GM12878 (cell line): Measurements from ENCODE around the gene LYPD5. TPM values are rescaled to one million over a fixed set of nuclear protein-coding genes. Genes with fewer than 3 reads are reported as not detected.

Experiments
- CHD1 ChIP-seq: IDR thresholded peaks from 2 replicates; pipeline ENCODE4 v1.6.1; 2012; ENCODE audit warnings: low read depth, low read length, improper control_type of control experiment
- CHD2 ChIP-seq: IDR thresholded peaks from 2 replicates; pipeline ENCODE4 v1.6.1; 2011; ENCODE audit warnings: low read depth, low read length, improper control_type of control experiment, borderline replicate concordance
- ESRRA ChIP-seq: IDR thresholded peaks from 2 replicates; pipeline ENCODE4 v1.6.1; 2012; ENCODE audit warnings: mild to moderate bottlenecking, low read length, improper control_type of control experiment
- GATAD2B ChIP-seq: fragments of 450-650 bp; conservative IDR thresholded peaks from 2 replicates; pipeline ENCODE4 v1.6.1; 2017; ENCODE audit warnings: low read depth, mild to moderate bottlenecking, moderate library complexity
- JUNB ChIP-seq: IDR thresholded peaks from 2 replicates; pipeline ENCODE4 v1.6.1; 2016; ENCODE audit warnings: antibody characterized with exemption, mild to moderate bottlenecking
- MEF2A ChIP-seq: IDR thresholded peaks from 2 replicates; pipeline ENCODE4 v1.6.1; 2011; ENCODE audit warnings: low read depth, mild to moderate bottlenecking, low read length, moderate library complexity; ENCODE audit not compliant: insufficient read depth
- MYB ChIP-seq: fragments of 150-350 bp; IDR thresholded peaks from 2 replicates; pipeline ENCODE4 v1.6.1; 2014; ENCODE audit warnings: mild to moderate bottlenecking, low read depth, low read length, borderline replicate concordance
- NFIC ChIP-seq: IDR thresholded peaks from 2 replicates; pipeline ENCODE4 v1.6.1; 2012; ENCODE audit warnings: low read depth, mild to moderate bottlenecking, inconsistent platforms, low read length, moderate library complexity
- NFYB ChIP-seq: IDR thresholded peaks from 2 replicates; pipeline ENCODE4 v1.6.1; 2011; ENCODE audit warnings: low read depth, mild to moderate bottlenecking, low read length, improper control_type of control experiment, moderate library complexity; ENCODE audit not compliant: insufficient read depth
- POLR2AphosphoS5 ChIP-seq: IDR thresholded peaks from 2 replicates; pipeline ENCODE4 v1.6.1; 2011; ENCODE audit warnings: mild to moderate bottlenecking, low read length, inconsistent platforms
- TARDBP ChIP-seq: IDR thresholded peaks from 2 replicates; pipeline ENCODE4 v1.6.1; 2016; ENCODE audit warnings: borderline replicate concordance
- polyA plus RNA-seq, 11 experiments: library from polyadenylated mRNA; depleted of rRNA in 4 of 11; unstranded in 6 of 11; stranded (reverse) in 5 of 11; fragments of >200 nt; fragmentation: Nextera tagmentation in 4 of 11; fragmentation: Illumina TruSeq in 1 of 11; extraction: Ambion mirVana in 4 of 11; extraction: Trizol in 1 of 11; gene quantifications; 1 replicate in 1 of 11; 2 replicates in 10 of 11; pipeline versions ENCODE4 v1.2.1 to v1.2.3, GENCODE V29; 2011 to 2016; ENCODE audit warnings: inconsistent platforms in 2 of 11, missing spikeins in 2 of 11, low read depth in 1 of 11
- total RNA-seq, 4 experiments: library from RNA; depleted of rRNA in 3 of 4; stranded (reverse); fragments of >200 nt in 3 of 4; fragmentation: Illumina TruSeq in 1 of 4; extraction: Trizol in 1 of 4; gene quantifications; 2 replicates each; pipeline versions ENCODE4 v1.2.1 to v1.2.3, GENCODE V29; 2013 to 2021
- TF ChIP-seq, protein P1 (sequence below): IDR thresholded peaks from 2 replicates; pipeline ENCODE4 v1.6.1; 2012; ENCODE audit warnings: low read depth, low read length, improper control_type of control experiment
- TF ChIP-seq, protein P2 (sequence below): fragments of 450-650 bp; IDR thresholded peaks from 2 replicates; pipeline ENCODE4 v1.6.1; 2014; ENCODE audit warnings: mild to moderate bottlenecking
- TF ChIP-seq, protein P3 (sequence below): fragments of 450-650 bp; IDR thresholded peaks from 2 replicates; pipeline ENCODE4 v1.6.1; 2017; ENCODE audit warnings: low read depth, mild to moderate bottlenecking, moderate library complexity

LYPD5 gene
- total and polyA plus RNA-seq, 10 of the 15 experiments (the other 5 are each of a cell fraction or from before 2014, with no cell fraction given) = 0.04 to 2.2 (median 0.69) TPM; not detected in 1

GRCh38 chr19:43747557-43748204, 54.6 kb downstream of the LYPD5 start (continued):
- no peak for TF ChIP-seq GATAD2B
- no peak for TF ChIP-seq TARDBP
- TF ChIP-seq, protein P1, sequence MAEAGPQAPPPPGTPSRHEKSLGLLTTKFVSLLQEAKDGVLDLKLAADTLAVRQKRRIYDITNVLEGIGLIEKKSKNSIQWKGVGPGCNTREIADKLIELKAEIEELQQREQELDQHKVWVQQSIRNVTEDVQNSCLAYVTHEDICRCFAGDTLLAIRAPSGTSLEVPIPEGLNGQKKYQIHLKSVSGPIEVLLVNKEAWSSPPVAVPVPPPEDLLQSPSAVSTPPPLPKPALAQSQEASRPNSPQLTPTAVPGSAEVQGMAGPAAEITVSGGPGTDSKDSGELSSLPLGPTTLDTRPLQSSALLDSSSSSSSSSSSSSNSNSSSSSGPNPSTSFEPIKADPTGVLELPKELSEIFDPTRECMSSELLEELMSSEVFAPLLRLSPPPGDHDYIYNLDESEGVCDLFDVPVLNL = no peak
- TF ChIP-seq NFIC = peak; percentile 28; the same call in 1 of the 2 replicates
- no peak for TF ChIP-seq ESRRA
- TF ChIP-seq, protein P2, sequence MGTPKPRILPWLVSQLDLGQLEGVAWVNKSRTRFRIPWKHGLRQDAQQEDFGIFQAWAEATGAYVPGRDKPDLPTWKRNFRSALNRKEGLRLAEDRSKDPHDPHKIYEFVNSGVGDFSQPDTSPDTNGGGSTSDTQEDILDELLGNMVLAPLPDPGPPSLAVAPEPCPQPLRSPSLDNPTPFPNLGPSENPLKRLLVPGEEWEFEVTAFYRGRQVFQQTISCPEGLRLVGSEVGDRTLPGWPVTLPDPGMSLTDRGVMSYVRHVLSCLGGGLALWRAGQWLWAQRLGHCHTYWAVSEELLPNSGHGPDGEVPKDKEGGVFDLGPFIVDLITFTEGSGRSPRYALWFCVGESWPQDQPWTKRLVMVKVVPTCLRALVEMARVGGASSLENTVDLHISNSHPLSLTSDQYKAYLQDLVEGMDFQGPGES = no peak
- TF ChIP-seq CHD1 = no peak
- TF ChIP-seq JUNB = 0 out of 2 replicates have a peak, but pooled peaks have one; percentile 11
- no peak for TF ChIP-seq MEF2A
- TF ChIP-seq NFYB = no peak
- peak; percentile 70; the same call in 1 of the 2 replicates for TF ChIP-seq CHD2
- TF ChIP-seq, protein P3, sequence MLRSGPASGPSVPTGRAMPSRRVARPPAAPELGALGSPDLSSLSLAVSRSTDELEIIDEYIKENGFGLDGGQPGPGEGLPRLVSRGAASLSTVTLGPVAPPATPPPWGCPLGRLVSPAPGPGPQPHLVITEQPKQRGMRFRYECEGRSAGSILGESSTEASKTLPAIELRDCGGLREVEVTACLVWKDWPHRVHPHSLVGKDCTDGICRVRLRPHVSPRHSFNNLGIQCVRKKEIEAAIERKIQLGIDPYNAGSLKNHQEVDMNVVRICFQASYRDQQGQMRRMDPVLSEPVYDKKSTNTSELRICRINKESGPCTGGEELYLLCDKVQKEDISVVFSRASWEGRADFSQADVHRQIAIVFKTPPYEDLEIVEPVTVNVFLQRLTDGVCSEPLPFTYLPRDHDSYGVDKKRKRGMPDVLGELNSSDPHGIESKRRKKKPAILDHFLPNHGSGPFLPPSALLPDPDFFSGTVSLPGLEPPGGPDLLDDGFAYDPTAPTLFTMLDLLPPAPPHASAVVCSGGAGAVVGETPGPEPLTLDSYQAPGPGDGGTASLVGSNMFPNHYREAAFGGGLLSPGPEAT = peak; percentile 66; the same call in 1 of the 2 replicates
- TF ChIP-seq MYB = 0 out of 2 replicates have a peak, but pooled peaks have one; percentile 51
- TF ChIP-seq POLR2AphosphoS5 = no peak

Other genes with a start within 250 kb of the LYPD5 start
Only the 7 nearest of the 19 such genes appear.
- gene PLAUR, start 132.3 kb downstream of the LYPD5 start, total RNA-seq (2014; rRNA removed) = 19.3 and 21.6 TPM in 2 replicates
- gene PLAUR, start 132.3 kb downstream of the LYPD5 start, total RNA-seq (2014; rRNA removed; fragmentation: Illumina TruSeq; extraction: Trizol) = 9.4 and 10.5 TPM in 2 replicates
- 10.6 and 15.3 TPM in 2 replicates for gene PLAUR, start 132.3 kb downstream of the LYPD5 start, total RNA-seq (2021)
- 3.3 and 7.4 TPM in 2 replicates for gene PLAUR, start 132.3 kb downstream of the LYPD5 start, polyA plus RNA-seq (2011; rRNA removed)
- 6.5 and 10.5 TPM in 2 replicates for gene PLAUR, start 132.3 kb downstream of the LYPD5 start, polyA plus RNA-seq (2014; fragmentation: Illumina TruSeq; extraction: Trizol)
- gene PLAUR, start 132.3 kb downstream of the LYPD5 start, polyA plus RNA-seq (2014; fragmentation: Nextera tagmentation; extraction: Ambion mirVana) = 1 to 10 TPM; 6.5 to 6.7 TPM
- 10.9 and 14.4 TPM in 2 replicates for gene PLAUR, start 132.3 kb downstream of the LYPD5 start, polyA plus RNA-seq (2014; rRNA removed)
- gene PLAUR, start 132.3 kb downstream of the LYPD5 start, polyA plus RNA-seq (2016; fragmentation: Nextera tagmentation; extraction: Ambion mirVana) = 1 to 10 TPM; 8.8 to 10.0 TPM
- not detected in 2 replicates for gene IRGC, start 86.4 kb downstream of the LYPD5 start, total RNA-seq (2014; rRNA removed)
- not detected in 2 replicates for gene IRGC, start 86.4 kb downstream of the LYPD5 start, total RNA-seq (2014; rRNA removed; fragmentation: Illumina TruSeq; extraction: Trizol)
- not detected in 2 replicates for gene IRGC, start 86.4 kb downstream of the LYPD5 start, total RNA-seq (2021)
- not detected in 2 replicates for gene IRGC, start 86.4 kb downstream of the LYPD5 start, polyA plus RNA-seq (2011; rRNA removed)
- gene IRGC, start 86.4 kb downstream of the LYPD5 start, polyA plus RNA-seq (2014; fragmentation: Illumina TruSeq; extraction: Trizol) = not detected in 2 replicates
- under 1 TPM in 1 of 2 experiments, not detected in 1; 0.04 TPM for gene IRGC, start 86.4 kb downstream of the LYPD5 start, polyA plus RNA-seq (2014; fragmentation: Nextera tagmentation; extraction: Ambion mirVana)
- gene IRGC, start 86.4 kb downstream of the LYPD5 start, polyA plus RNA-seq (2014; rRNA removed) = not detected in 2 replicates
- gene IRGC, start 86.4 kb downstream of the LYPD5 start, polyA plus RNA-seq (2016; fragmentation: Nextera tagmentation; extraction: Ambion mirVana) = not detected
- gene SMG9, start 47.5 kb downstream of the LYPD5 start, total RNA-seq (2014; rRNA removed) = 23.5 and 28.1 TPM in 2 replicates
- gene SMG9, start 47.5 kb downstream of the LYPD5 start, total RNA-seq (2014; rRNA removed; fragmentation: Illumina TruSeq; extraction: Trizol) = 16.3 and 20.3 TPM in 2 replicates
- 45.4 and 52.2 TPM in 2 replicates for gene SMG9, start 47.5 kb downstream of the LYPD5 start, total RNA-seq (2021)
- 20.6 and 48.9 TPM in 2 replicates for gene SMG9, start 47.5 kb downstream of the LYPD5 start, polyA plus RNA-seq (2011; rRNA removed)
- 21.9 and 26.4 TPM in 2 replicates for gene SMG9, start 47.5 kb downstream of the LYPD5 start, polyA plus RNA-seq (2014; fragmentation: Illumina TruSeq; extraction: Trizol)
- gene SMG9, start 47.5 kb downstream of the LYPD5 start, polyA plus RNA-seq (2014; fragmentation: Nextera tagmentation; extraction: Ambion mirVana) = 1 to 10 TPM in 1 of 2 experiments, under 1 TPM in 1; 0.69 to 4.0 TPM
- 34.4 and 34.6 TPM in 2 replicates for gene SMG9, start 47.5 kb downstream of the LYPD5 start, polyA plus RNA-seq (2014; rRNA removed)
- 10 to 100 TPM; 28.2 to 30.4 TPM for gene SMG9, start 47.5 kb downstream of the LYPD5 start, polyA plus RNA-seq (2016; fragmentation: Nextera tagmentation; extraction: Ambion mirVana)
- 87.6 and 97.0 TPM in 2 replicates for gene KCNN4, start 21.5 kb downstream of the LYPD5 start, total RNA-seq (2014; rRNA removed)
- gene KCNN4, start 21.5 kb downstream of the LYPD5 start, total RNA-seq (2014; rRNA removed; fragmentation: Illumina TruSeq; extraction: Trizol) = 52.9 and 53.6 TPM in 2 replicates
- gene KCNN4, start 21.5 kb downstream of the LYPD5 start, total RNA-seq (2021) = 92.0 and 92.4 TPM in 2 replicates
- 39.5 and 70.5 TPM in 2 replicates for gene KCNN4, start 21.5 kb downstream of the LYPD5 start, polyA plus RNA-seq (2011; rRNA removed)
- 15.6 and 62.7 TPM in 2 replicates for gene KCNN4, start 21.5 kb downstream of the LYPD5 start, polyA plus RNA-seq (2014; fragmentation: Illumina TruSeq; extraction: Trizol)
- 1 to 10 TPM; 1.4 to 6.3 TPM for gene KCNN4, start 21.5 kb downstream of the LYPD5 start, polyA plus RNA-seq (2014; fragmentation: Nextera tagmentation; extraction: Ambion mirVana)
- gene KCNN4, start 21.5 kb downstream of the LYPD5 start, polyA plus RNA-seq (2014; rRNA removed) = 112 and 132 TPM in 2 replicates
- gene KCNN4, start 21.5 kb downstream of the LYPD5 start, polyA plus RNA-seq (2016; fragmentation: Nextera tagmentation; extraction: Ambion mirVana) = 10 to 100 TPM; 85.3 to 93.9 TPM
- gene ZNF283, start 24.9 kb upstream of the LYPD5 start, total RNA-seq (2014; rRNA removed) = 4.3 and 4.9 TPM in 2 replicates
- gene ZNF283, start 24.9 kb upstream of the LYPD5 start, total RNA-seq (2014; rRNA removed; fragmentation: Illumina TruSeq; extraction: Trizol) = 7.8 and 7.9 TPM in 2 replicates
- 5.1 and 5.4 TPM in 2 replicates for gene ZNF283, start 24.9 kb upstream of the LYPD5 start, total RNA-seq (2021)
- 5.6 and 11.4 TPM in 2 replicates for gene ZNF283, start 24.9 kb upstream of the LYPD5 start, polyA plus RNA-seq (2011; rRNA removed)
- gene ZNF283, start 24.9 kb upstream of the LYPD5 start, polyA plus RNA-seq (2014; fragmentation: Illumina TruSeq; extraction: Trizol) = 3.0 and 6.7 TPM in 2 replicates
- 1 to 10 TPM; 2.2 to 2.4 TPM for gene ZNF283, start 24.9 kb upstream of the LYPD5 start, polyA plus RNA-seq (2014; fragmentation: Nextera tagmentation; extraction: Ambion mirVana)
- gene ZNF283, start 24.9 kb upstream of the LYPD5 start, polyA plus RNA-seq (2014; rRNA removed) = 3.1 and 3.8 TPM in 2 replicates
- gene ZNF283, start 24.9 kb upstream of the LYPD5 start, polyA plus RNA-seq (2016; fragmentation: Nextera tagmentation; extraction: Ambion mirVana) = 1 to 10 TPM; 3.0 to 3.6 TPM
- 0.11 and 0.38 TPM in 2 replicates for gene ZNF404, start 81.5 kb upstream of the LYPD5 start, total RNA-seq (2014; rRNA removed)
- 0.72 and 1.0 TPM in 2 replicates for gene ZNF404, start 81.5 kb upstream of the LYPD5 start, total RNA-seq (2014; rRNA removed; fragmentation: Illumina TruSeq; extraction: Trizol)
- gene ZNF404, start 81.5 kb upstream of the LYPD5 start, total RNA-seq (2021) = 0.36 and 0.64 TPM in 2 replicates
- gene ZNF404, start 81.5 kb upstream of the LYPD5 start, polyA plus RNA-seq (2011; rRNA removed) = 2.3 and 5.5 TPM in 2 replicates
- 1.2 and 1.5 TPM in 2 replicates for gene ZNF404, start 81.5 kb upstream of the LYPD5 start, polyA plus RNA-seq (2014; fragmentation: Illumina TruSeq; extraction: Trizol)
- under 1 TPM; 0.31 to 0.42 TPM for gene ZNF404, start 81.5 kb upstream of the LYPD5 start, polyA plus RNA-seq (2014; fragmentation: Nextera tagmentation; extraction: Ambion mirVana)
- 0.18 and 0.63 TPM in 2 replicates for gene ZNF404, start 81.5 kb upstream of the LYPD5 start, polyA plus RNA-seq (2014; rRNA removed)
- gene ZNF404, start 81.5 kb upstream of the LYPD5 start, polyA plus RNA-seq (2016; fragmentation: Nextera tagmentation; extraction: Ambion mirVana) = under 1 TPM in 1 of 2 experiments, not detected in 1; 0.68 TPM
- 16.6 and 18.5 TPM in 2 replicates for gene ZNF45, start 132.8 kb upstream of the LYPD5 start, total RNA-seq (2014; rRNA removed)
- gene ZNF45, start 132.8 kb upstream of the LYPD5 start, total RNA-seq (2014; rRNA removed; fragmentation: Illumina TruSeq; extraction: Trizol) = 20.7 and 22.3 TPM in 2 replicates
- gene ZNF45, start 132.8 kb upstream of the LYPD5 start, total RNA-seq (2021) = 15.0 and 15.6 TPM in 2 replicates
- gene ZNF45, start 132.8 kb upstream of the LYPD5 start, polyA plus RNA-seq (2011; rRNA removed) = 22.5 and 24.5 TPM in 2 replicates
- gene ZNF45, start 132.8 kb upstream of the LYPD5 start, polyA plus RNA-seq (2014; fragmentation: Illumina TruSeq; extraction: Trizol) = 23.1 and 27.9 TPM in 2 replicates
- 1 to 10 TPM; 4.2 to 5.0 TPM for gene ZNF45, start 132.8 kb upstream of the LYPD5 start, polyA plus RNA-seq (2014; fragmentation: Nextera tagmentation; extraction: Ambion mirVana)
- gene ZNF45, start 132.8 kb upstream of the LYPD5 start, polyA plus RNA-seq (2014; rRNA removed) = 12.3 and 16.7 TPM in 2 replicates
- 10 to 100 TPM; 11.5 to 13.7 TPM for gene ZNF45, start 132.8 kb upstream of the LYPD5 start, polyA plus RNA-seq (2016; fragmentation: Nextera tagmentation; extraction: Ambion mirVana)